Adrenal gland (tissue), 12 donors: ENCODE results near the gene PPP1R14D. TPM values are rescaled to one million over a fixed set of nuclear protein-coding genes. Genes with fewer than 3 reads are reported as not detected.
"Not testable (repeated sequence)": the region's sequence is repeated elsewhere in the genome, so short reads cannot be mapped to it uniquely, and the experiment has no call there.

Source experiments
- DNase-seq, 7 donors: peaks; one replicate each; pipeline ENCODE4 v3.0.0-alpha.2; 2019 to 2020
- H3K27ac ChIP-seq, 5 donors: fragments of 200-600 bp; sonication (generic) in 4 of 5; 1 replicate in 3 of 5; 2 replicates in 2 of 5; pipeline versions ENCODE4 v1.5.1 to v1.8.0; 2016 to 2020; ENCODE audit warnings: mild to moderate bottlenecking in 1 of 5
- H3K27me3 ChIP-seq: fragments of 200-600 bp; 2 replicates; pipeline ENCODE4 v1.8.0; 2021
- H3K36me3 ChIP-seq, 2 donors: fragments of 200-600 bp; replicated peaks in 1 of 2; 1 replicate in 1 of 2; 2 replicates in 1 of 2; pipeline versions ENCODE4 v1.5.1 to v1.8.0; 2018 to 2022
- H3K4me1 ChIP-seq, 2 donors: fragments of 200-600 bp; replicated peaks in 1 of 2; 1 replicate in 1 of 2; 2 replicates in 1 of 2; pipeline versions ENCODE4 v1.5.1 to v1.8.0; 2018 to 2021
- H3K4me3 ChIP-seq, 4 donors: fragments of 200-600 bp; sonication (generic) in 3 of 4; one replicate each; pipeline ENCODE4 v1.5.1; 2016 to 2018
- H3K9me3 ChIP-seq, 3 donors: fragments of 200-600 bp; sonication (generic) in 1 of 3; replicated peaks in 1 of 3; 1 replicate in 2 of 3; 2 replicates in 1 of 3; pipeline versions ENCODE4 v1.5.1 to v1.8.0; 2016 to 2021
- CTCF ChIP-seq, 6 experiments: fragments of 450-650 bp in 4 of 6; fragments of 200-600 bp in 2 of 6; sonication (generic) in 1 of 6; IDR thresholded peaks; 1 replicate in 5 of 6; 2 replicates in 1 of 6; pipeline versions ENCODE4 v1.5.1 to v1.8.0; 2016 to 2021; ENCODE audit warnings: antibody characterized with exemption in 6 of 6, mild to moderate bottlenecking in 2 of 6, moderate library complexity in 1 of 6
- POLR2A ChIP-seq, 2 donors: fragments of 450-650 bp; IDR thresholded peaks; one replicate each; pipeline ENCODE4 v1.6.1; 2017; ENCODE audit warnings: antibody characterized with exemption in 2 of 2, mild to moderate bottlenecking in 2 of 2, moderate library complexity in 1 of 2
- WGBS, 4 donors: extraction: QIAGEN DNeasy Blood & Tissue Kit in 2 of 4; methylation state at CpG; one replicate each; pipeline versions ENCODE4 v1.1.5 to v1.1.7; 2013 to 2017; 5-methylcytosine and 5-hydroxymethylcytosine counted together
- intact Hi-C, 2 donors: fragments of 100-400 bp; cut with DNase I; formaldehyde crosslinking; loops; one replicate each; pipeline versions ENCODE4 v1.14.1 to v1.15.0; 2022 to 2023
- polyA plus RNA-seq, 3 donors: library from polyadenylated mRNA; stranded (reverse); fragments of 200-250 nt in 2 of 3; fragments of 350-450 nt in 1 of 3; fragmentation: Illumina TruSeq in 1 of 3; extraction: RNeasy Lipid Tissue Mini Kit (QIAGEN cat#74804) in 1 of 3; gene quantifications; one replicate each; pipeline ENCODE4 v1.2.3, GENCODE V29; 2013 to 2014
- total RNA-seq, 9 donors: library from RNA; depleted of rRNA in 4 of 9; stranded (reverse); fragments of >200 nt in 4 of 9; fragments of 120-200 nt in 1 of 9; fragmentation: NEBNext Ultra II Directional in 1 of 9; extraction: Animal tissue kit (Norgen Biotek cat#: 25700) in 1 of 9; gene quantifications; one replicate each; pipeline versions ENCODE4 v1.1.0 to v1.2.4, GENCODE V29; 2013 to 2023
- donor health status: healthy with polysubstance abuse.
- donor health status: Bipolar disorder and iron deficiency.
- donor health status: DM: yes; HTN: yes; CAD: no.
- donor health status: DM: no; HTN: no; CAD: no.
- donor health status: DM: no; HTN: no; CAD: no.
- donor health status: DM: yes; HTN: yes; CAD: no.

PPP1R14D gene
- total and polyA plus RNA-seq, 12 donors: not detected

GRCh38 chr15:40870716-40871115 is 42.2 kb upstream of the PPP1R14D start:
- intact Hi-C loops: no loop called here
- H3K4me1 ChIP-seq: peaks cover 9 to 10% of the 10 kb centered on the region in 2 donors
- no peaks in the 10 kb centered on the region for H3K36me3 ChIP-seq
- DNase-seq: no peak
- H3K27me3 ChIP-seq: no peaks in the 10 kb centered on the region
- H3K4me3 ChIP-seq: no peak overlapping the region
- H3K27ac ChIP-seq: no peak overlapping the region
- H3K9me3 ChIP-seq: no peaks in the 10 kb centered on the region
- TF ChIP-seq POLR2A (IDR thresholded peaks at IDR 0.05) (no peak), CTCF (IDR thresholded peaks at IDR 0.05) (no peak)
- 86 to 100% methylated on average over 1 of the region's 1 CpG; no CpG with 5 or more reads in 2 of the 4 donors for WGBS, 4 donors

GRCh38 chr15:40869686-40870085 is 41.2 kb upstream of the PPP1R14D start:
- no peaks in the 10 kb centered on the region for H3K9me3 ChIP-seq
- DNase-seq: no peak
- H3K27me3 ChIP-seq: no peaks in the 10 kb centered on the region
- WGBS, 4 donors: 61 to 68% (median 65%) methylated on average over 4 to 5 of the region's 5 CpGs
- intact Hi-C loops: no loop called here
- H3K4me1 ChIP-seq: peaks cover 9 to 10% of the 10 kb centered on the region in 2 donors
- H3K36me3 ChIP-seq: no peaks in the 10 kb centered on the region
- no peak overlapping the region for H3K4me3 ChIP-seq
- no peak overlapping the region for H3K27ac ChIP-seq
- no peak for TF ChIP-seq POLR2A (IDR thresholded peaks at IDR 0.05)
- TF ChIP-seq CTCF (IDR thresholded peaks at IDR 0.05): no peak

GRCh38 chr15:40867199-40867598 is 38.7 kb upstream of the PPP1R14D start:
- intact Hi-C loops: no loop called here
- no peak overlapping the region for H3K4me3 ChIP-seq
- no peaks in the 10 kb centered on the region for H3K36me3 ChIP-seq
- H3K27ac ChIP-seq: no peak overlapping the region
- TF ChIP-seq POLR2A (IDR thresholded peaks at IDR 0.05) (no peak), CTCF (IDR thresholded peaks at IDR 0.05) (no peak)
- DNase-seq: no peak
- no peaks in the 10 kb centered on the region for H3K4me1 ChIP-seq
- H3K9me3 ChIP-seq: no peaks in the 10 kb centered on the region
- 86 to 94% (median 90%) methylated on average over 4 of the region's 4 CpGs for WGBS, 4 donors
- H3K27me3 ChIP-seq: no peaks in the 10 kb centered on the region

- WGBS, 4 donors: 46 to 68% (median 61%) methylated on average over 3 to 4 of the region's 4 CpGs
- Histone ChIP-seq H3K27me3 (no peaks in the 10 kb centered on the region), H3K36me3 (no peaks in the 10 kb centered on the region), H3K27ac (no peak overlapping the region), H3K4me3 (no peak overlapping the region), H3K4me1 (no peaks in the 10 kb centered on the region), H3K9me3 (no peaks in the 10 kb centered on the region)
- TF ChIP-seq CTCF (IDR thresholded peaks at IDR 0.05): no peak
- TF ChIP-seq POLR2A (IDR thresholded peaks at IDR 0.05): no peak
- DNase-seq: no peak
- intact Hi-C loops: no loop called here
These were observed 35.3 kb upstream of the PPP1R14D start for GRCh38 chr15:40863660-40864270.

- H3K27ac ChIP-seq, intact Hi-C loops, H3K4me3 ChIP-seq, H3K27me3 ChIP-seq, DNase-seq, H3K36me3 ChIP-seq, H3K4me1 ChIP-seq, H3K9me3 ChIP-seq: not testable (repeated sequence)
- WGBS, 4 donors: 57 to 68% (median 68%) methylated on average over 4 of the region's 4 CpGs
These were observed 32.6 kb upstream of the PPP1R14D start for GRCh38 chr15:40861147-40861546.
